ENCODE measurements around the gene WDR27. TPM values are rescaled to one million over a fixed set of nuclear protein-coding genes. Genes with fewer than 3 reads are reported as not detected.

Gene WDR27
- total RNA-seq, 2 donors from 2014 or later: 33.4 to 46.9 TPM

Other genes starting within 250 kb of the WDR27 start
- 10 to 100 TPM; 25.2 to 32.7 TPM for gene C6orf120, start 97 bp upstream of the WDR27 start, total RNA-seq
- gene PHF10, start 22.5 kb upstream of the WDR27 start, total RNA-seq: 10 to 100 TPM; 29.0 to 29.6 TPM
- gene DYNLT2, start 49.5 kb upstream of the WDR27 start, total RNA-seq: 1 to 10 TPM; 1.3 to 1.6 TPM
- 10 to 100 TPM; 15.3 to 16.9 TPM for gene ERMARD, start 49.6 kb upstream of the WDR27 start, total RNA-seq

Data from left colon (tissue), 2 donors.